ENCODE measurements around the gene GNB3. TPM values are rescaled to one million over a fixed set of nuclear protein-coding genes. Genes with fewer than 3 reads are reported as not detected.

GNB3 gene
- total RNA-seq, 1 donor from 2014 or later = 10.4 TPM

DNA sequence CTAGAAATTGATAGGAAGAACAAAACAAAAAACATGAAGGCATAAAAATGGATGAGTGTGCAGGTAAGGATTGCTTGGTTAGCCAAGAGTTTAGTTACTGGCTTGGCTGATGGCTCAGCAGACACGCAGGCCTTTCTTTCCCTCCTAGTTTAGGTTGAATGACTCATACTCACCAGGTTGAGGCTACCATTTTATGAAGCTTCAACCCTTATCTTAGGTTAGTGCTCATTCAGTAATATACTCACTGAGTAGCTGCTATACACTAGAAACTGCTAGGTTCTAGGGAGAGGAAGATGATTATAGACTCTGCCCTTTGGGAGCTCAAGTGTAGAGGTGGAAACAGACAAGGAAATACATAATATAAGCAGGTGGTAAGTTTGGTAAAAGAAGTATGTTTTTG, 6.5 kb upstream of the GNB3 start:
- Histone ChIP-seq H3K4me3 (no peak overlapping the region), H3K36me3 (peaks cover 29 to 56% of the 10 kb centered on the region in 2 donors), H3K9me3 (no peaks in the 10 kb centered on the region), H3K27ac (no peak overlapping the region), H3K27me3 (no peaks in the 10 kb centered on the region), H3K4me1 (no peaks in the 10 kb centered on the region)
- TF ChIP-seq, protein P1, sequence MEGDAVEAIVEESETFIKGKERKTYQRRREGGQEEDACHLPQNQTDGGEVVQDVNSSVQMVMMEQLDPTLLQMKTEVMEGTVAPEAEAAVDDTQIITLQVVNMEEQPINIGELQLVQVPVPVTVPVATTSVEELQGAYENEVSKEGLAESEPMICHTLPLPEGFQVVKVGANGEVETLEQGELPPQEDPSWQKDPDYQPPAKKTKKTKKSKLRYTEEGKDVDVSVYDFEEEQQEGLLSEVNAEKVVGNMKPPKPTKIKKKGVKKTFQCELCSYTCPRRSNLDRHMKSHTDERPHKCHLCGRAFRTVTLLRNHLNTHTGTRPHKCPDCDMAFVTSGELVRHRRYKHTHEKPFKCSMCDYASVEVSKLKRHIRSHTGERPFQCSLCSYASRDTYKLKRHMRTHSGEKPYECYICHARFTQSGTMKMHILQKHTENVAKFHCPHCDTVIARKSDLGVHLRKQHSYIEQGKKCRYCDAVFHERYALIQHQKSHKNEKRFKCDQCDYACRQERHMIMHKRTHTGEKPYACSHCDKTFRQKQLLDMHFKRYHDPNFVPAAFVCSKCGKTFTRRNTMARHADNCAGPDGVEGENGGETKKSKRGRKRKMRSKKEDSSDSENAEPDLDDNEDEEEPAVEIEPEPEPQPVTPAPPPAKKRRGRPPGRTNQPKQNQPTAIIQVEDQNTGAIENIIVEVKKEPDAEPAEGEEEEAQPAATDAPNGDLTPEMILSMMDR (IDR thresholded peaks at IDR 0.05) = no peak
- intact Hi-C loops (cut with DNase I) = no loop called here
- DNase-seq (ENCODE audit: low spot score in 2 of 2) = no peak

DNA sequence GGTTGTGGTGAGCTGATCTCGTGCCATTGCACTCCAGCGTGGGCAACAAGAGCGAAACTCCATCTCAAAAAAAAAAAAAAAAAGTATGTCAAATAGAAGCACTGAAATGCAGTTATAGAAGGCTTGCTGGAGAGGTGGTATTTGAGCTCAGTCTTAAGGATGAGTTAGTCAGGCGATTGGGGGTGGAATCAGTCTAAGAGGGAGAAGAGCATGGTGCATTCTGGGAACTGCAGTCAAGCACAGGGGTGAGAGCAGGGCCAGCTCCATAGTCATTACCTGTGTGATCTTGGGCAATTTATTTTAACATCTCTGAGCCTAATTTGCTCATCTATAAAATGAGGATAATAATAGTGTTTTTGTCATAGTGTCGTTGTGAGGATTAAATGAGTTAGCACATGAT, 5.9 kb upstream of the GNB3 start:
- peaks cover 32 to 61% of the 10 kb centered on the region in 2 donors for H3K36me3 ChIP-seq
- no peaks in the 10 kb centered on the region for H3K4me1 ChIP-seq
- no peak for DNase-seq (ENCODE audit: low spot score in 2 of 2)
- TF ChIP-seq, protein P1 (IDR thresholded peaks at IDR 0.05) = no peak
- intact Hi-C loops (cut with DNase I) = no loop called here
- H3K27ac ChIP-seq = no peak overlapping the region
- no peak overlapping the region for H3K4me3 ChIP-seq
- no peaks in the 10 kb centered on the region for H3K27me3 ChIP-seq
- H3K9me3 ChIP-seq = no peaks in the 10 kb centered on the region

DNA sequence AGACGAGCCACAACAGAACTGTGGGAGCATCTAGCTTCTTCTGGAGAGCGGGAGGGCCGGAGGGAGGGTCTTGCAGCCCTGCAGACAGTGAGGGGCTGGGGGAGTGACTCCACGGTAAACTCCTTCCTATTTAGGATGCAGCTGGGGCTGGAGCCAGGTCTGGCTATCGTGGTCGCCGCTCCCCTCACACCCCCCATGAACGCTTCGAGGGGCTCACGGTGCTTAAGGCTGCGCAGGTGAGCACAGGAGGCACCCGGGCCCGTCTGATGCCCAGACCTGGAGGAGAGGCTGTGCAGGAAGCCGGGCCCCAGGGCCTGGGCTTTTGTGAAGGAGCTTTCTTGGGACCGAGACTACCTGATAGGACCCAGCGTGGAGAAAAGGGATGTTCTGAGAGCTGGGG, 3.9 kb upstream of the GNB3 start:
- H3K9me3 ChIP-seq = no peaks in the 10 kb centered on the region
- H3K27ac ChIP-seq = no peak overlapping the region
- H3K4me1 ChIP-seq = no peaks in the 10 kb centered on the region
- TF ChIP-seq, protein P1 (IDR thresholded peaks at IDR 0.05) = no peak
- no peaks in the 10 kb centered on the region for H3K27me3 ChIP-seq
- intact Hi-C loops (cut with DNase I) = no loop called here
- H3K4me3 ChIP-seq = no peak overlapping the region
- H3K36me3 ChIP-seq = peaks cover 33 to 51% of the 10 kb centered on the region in 2 donors
- no peak for DNase-seq (ENCODE audit: low spot score in 2 of 2)

DNA sequence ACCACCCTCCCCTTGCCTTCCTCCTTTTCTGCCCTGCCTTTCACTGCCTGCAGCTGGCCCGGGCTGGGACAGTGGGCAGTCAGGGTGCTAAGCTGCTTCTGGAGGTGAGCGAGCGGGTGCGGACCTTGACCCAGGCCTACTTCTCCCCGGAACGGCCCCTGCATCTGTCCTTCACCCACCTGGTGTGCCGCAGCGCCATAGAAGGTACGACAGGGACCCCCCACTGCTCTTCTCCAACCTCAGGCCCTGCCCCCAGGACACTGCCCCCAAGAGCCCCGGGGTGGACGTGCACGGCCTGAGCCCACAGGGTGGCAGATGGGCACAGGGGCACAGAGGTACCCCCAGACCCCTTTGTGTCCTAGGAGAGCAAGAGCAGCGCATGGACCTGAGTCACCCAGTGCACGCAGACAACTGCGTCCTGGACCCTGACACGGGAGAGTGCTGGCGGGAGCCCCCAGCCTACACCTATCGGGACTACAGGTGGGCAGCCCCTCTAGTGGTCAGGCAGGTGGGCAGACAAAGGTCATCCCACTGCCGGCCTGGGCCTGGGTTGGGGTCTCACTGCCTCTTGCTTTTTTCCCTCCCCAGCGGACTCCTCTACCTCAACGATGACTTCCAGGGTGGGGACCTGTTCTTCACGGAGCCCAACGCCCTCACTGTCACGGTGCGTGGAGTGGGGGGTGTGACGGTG, 3.2 kb upstream of the GNB3 start:
- Histone ChIP-seq H3K36me3 (peaks cover 33 to 47% of the 10 kb centered on the region in 2 donors), H3K27me3 (no peaks in the 10 kb centered on the region), H3K4me3 (no peak overlapping the region), H3K27ac (no peak overlapping the region), H3K4me1 (no peaks in the 10 kb centered on the region), H3K9me3 (no peaks in the 10 kb centered on the region)
- intact Hi-C loops (cut with DNase I) = no loop called here
- TF ChIP-seq, protein P1 (IDR thresholded peaks at IDR 0.05) = no peak
- DNase-seq (ENCODE audit: low spot score in 2 of 2) = no peak

DNA sequence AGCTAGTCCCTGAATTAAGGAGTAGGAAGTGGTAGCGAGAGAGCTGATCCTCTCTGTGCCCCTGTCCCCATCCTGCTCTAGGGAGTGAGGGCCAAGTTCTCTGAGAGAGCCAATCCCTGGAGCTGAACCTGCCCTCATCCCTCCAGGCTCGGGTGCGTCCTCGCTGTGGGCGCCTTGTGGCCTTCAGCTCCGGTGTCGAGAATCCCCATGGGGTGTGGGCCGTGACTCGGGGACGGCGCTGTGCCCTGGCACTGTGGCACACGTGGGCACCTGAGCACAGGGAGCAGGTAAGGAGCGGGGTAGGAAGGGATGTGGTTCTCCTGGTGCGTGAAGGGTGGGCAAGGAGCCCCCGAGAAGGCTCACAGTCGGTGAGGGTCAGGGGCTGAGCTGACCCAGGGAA, 1.9 kb upstream of the GNB3 start:
- no peaks in the 10 kb centered on the region for H3K9me3 ChIP-seq
- peaks cover 30 to 52% of the 10 kb centered on the region in 2 donors for H3K36me3 ChIP-seq
- no peak overlapping the region for H3K4me3 ChIP-seq
- H3K27ac ChIP-seq = no peak overlapping the region
- H3K4me1 ChIP-seq = no peaks in the 10 kb centered on the region
- TF ChIP-seq, protein P1 (IDR thresholded peaks at IDR 0.05) = no peak
- H3K27me3 ChIP-seq = no peaks in the 10 kb centered on the region
- intact Hi-C loops (cut with DNase I) = no loop called here
- DNase-seq (ENCODE audit: low spot score in 2 of 2) = no peak
